Testis (tissue), 3 donors: ENCODE measurements around the gene RNF135. TPM values are rescaled to one million over a fixed set of nuclear protein-coding genes. Genes with fewer than 3 reads are reported as not detected.
"Not testable (repeated sequence)": the region's sequence is repeated elsewhere in the genome, so short reads cannot be mapped to it uniquely, and the experiment has no call there.

Experiments used
- DNase-seq: peaks from one replicate; pipeline ENCODE4 v3.0.0-alpha.2; 2019
- H3K27ac ChIP-seq, 2 donors: fragments of 200-600 bp; sonication (generic); one replicate each; pipeline ENCODE4 v1.5.1; 2019
- H3K27me3 ChIP-seq: fragments of 200-600 bp; sonication (generic); one replicate; pipeline ENCODE4 v1.5.1; 2019
- H3K36me3 ChIP-seq: fragments of 200-600 bp; sonication (generic); one replicate; pipeline ENCODE4 v1.5.1; 2017; ENCODE audit warnings: low read depth; ENCODE audit errors: missing control alignments
- H3K4me1 ChIP-seq: fragments of 200-600 bp; sonication (generic); one replicate; pipeline ENCODE4 v1.5.1; 2019
- H3K4me3 ChIP-seq, 2 donors: fragments of 200-600 bp; sonication (generic); one replicate each; pipeline ENCODE4 v1.5.1; 2017 to 2019
- H3K9me3 ChIP-seq: fragments of 200-600 bp; sonication (generic); one replicate; pipeline ENCODE4 v1.5.1; 2017
- POLR2A ChIP-seq: fragments of 450-650 bp; IDR thresholded peaks from one replicate; pipeline ENCODE4 v1.6.1; 2017; ENCODE audit warnings: antibody characterized with exemption, mild to moderate bottlenecking, moderate library complexity
- WGBS, 2 donors: methylation state at CpG; one replicate each; pipeline ENCODE4 v1.1.5; 2018; 5-methylcytosine and 5-hydroxymethylcytosine counted together
- intact Hi-C: fragments of 100-400 bp; cut with DNase I; formaldehyde crosslinking; loops from one replicate; pipeline ENCODE4 v1.15.1; 2023; ENCODE audit warnings: low total_unique reads
- polyA plus RNA-seq: library from polyadenylated mRNA; stranded (reverse); fragments of 350-450 nt; fragmentation: Illumina TruSeq; extraction: RNeasy Lipid Tissue Mini Kit (QIAGEN cat#74804); gene quantifications from one replicate; pipeline ENCODE4 v1.2.3, GENCODE V29; 2014; ENCODE audit warnings: low read depth, low replicate concordance; ENCODE audit not compliant: insufficient read depth
- total RNA-seq, 2 donors: library from RNA; depleted of rRNA; stranded (reverse); fragments of >200 nt; gene quantifications; one replicate each; pipeline ENCODE4 v1.2.3, GENCODE V29; 2016
- TF ChIP-seq, protein P1 (sequence below), 3 experiments: fragments of 450-650 bp in 2 of 3; fragments of 200-600 bp in 1 of 3; sonication (generic) in 1 of 3; IDR thresholded peaks; one replicate each; pipeline ENCODE4 v1.5.1; 2016 to 2019; ENCODE audit warnings: antibody characterized with exemption in 3 of 3, mild to moderate bottlenecking in 2 of 3, moderate library complexity in 1 of 3

The RNF135 gene
- total and polyA plus RNA-seq, 3 donors from 2014 or later = 12.9 to 24.2 (median 20.6) TPM

GRCh38 chr17:30954046-30954830 lies 16.6 kb upstream of the RNF135 start:
- WGBS, 2 donors = 68 to 76% methylated on average over 6 of the region's 6 CpGs
- no peak for TF ChIP-seq POLR2A
- H3K27me3 ChIP-seq = no peaks in the 10 kb centered on the region

GRCh38 chr17:30956764-30957374 lies 14.0 kb upstream of the RNF135 start:
- Histone ChIP-seq H3K27me3 (no peaks in the 10 kb centered on the region), H3K4me1 (peaks cover 10% of the 10 kb centered on the region), H3K4me3 (no peak overlapping the region), H3K9me3 (no peaks in the 10 kb centered on the region), H3K27ac (peak overlapping the region in 1 of 2 donors; percentile 64), H3K36me3 (no peaks in the 10 kb centered on the region)
- DNase-seq = no peak
- intact Hi-C loops = no loop called here
- 43 to 52% methylated on average over 8 of the region's 8 CpGs for WGBS, 2 donors
- TF ChIP-seq, protein P1, sequence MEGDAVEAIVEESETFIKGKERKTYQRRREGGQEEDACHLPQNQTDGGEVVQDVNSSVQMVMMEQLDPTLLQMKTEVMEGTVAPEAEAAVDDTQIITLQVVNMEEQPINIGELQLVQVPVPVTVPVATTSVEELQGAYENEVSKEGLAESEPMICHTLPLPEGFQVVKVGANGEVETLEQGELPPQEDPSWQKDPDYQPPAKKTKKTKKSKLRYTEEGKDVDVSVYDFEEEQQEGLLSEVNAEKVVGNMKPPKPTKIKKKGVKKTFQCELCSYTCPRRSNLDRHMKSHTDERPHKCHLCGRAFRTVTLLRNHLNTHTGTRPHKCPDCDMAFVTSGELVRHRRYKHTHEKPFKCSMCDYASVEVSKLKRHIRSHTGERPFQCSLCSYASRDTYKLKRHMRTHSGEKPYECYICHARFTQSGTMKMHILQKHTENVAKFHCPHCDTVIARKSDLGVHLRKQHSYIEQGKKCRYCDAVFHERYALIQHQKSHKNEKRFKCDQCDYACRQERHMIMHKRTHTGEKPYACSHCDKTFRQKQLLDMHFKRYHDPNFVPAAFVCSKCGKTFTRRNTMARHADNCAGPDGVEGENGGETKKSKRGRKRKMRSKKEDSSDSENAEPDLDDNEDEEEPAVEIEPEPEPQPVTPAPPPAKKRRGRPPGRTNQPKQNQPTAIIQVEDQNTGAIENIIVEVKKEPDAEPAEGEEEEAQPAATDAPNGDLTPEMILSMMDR (IDR thresholded peaks at IDR 0.05) = no peak
- no peak for TF ChIP-seq POLR2A

More at GRCh38 chr17:30954046-30954830, 16.6 kb upstream of the RNF135 start:
- intact Hi-C loops = no loop called here
- Histone ChIP-seq H3K36me3 (no peaks in the 10 kb centered on the region), H3K4me3 (no peak overlapping the region), H3K9me3 (no peaks in the 10 kb centered on the region), H3K4me1 (peaks cover 10% of the 10 kb centered on the region), H3K27ac (no peak overlapping the region)
- DNase-seq = no peak

GRCh38 chr17:30957741-30958140 lies 13.1 kb upstream of the RNF135 start:
- DNase-seq = no peak
- Histone ChIP-seq H3K9me3 (no peaks in the 10 kb centered on the region), H3K4me1 (peaks cover 10% of the 10 kb centered on the region), H3K27me3 (no peaks in the 10 kb centered on the region), H3K36me3 (no peaks in the 10 kb centered on the region), H3K4me3 (no peak overlapping the region), H3K27ac (no peak overlapping the region)
- WGBS, 2 donors = 95% methylated on average over 6 of the region's 6 CpGs
- intact Hi-C loops = no loop called here
- TF ChIP-seq, protein P1 (IDR thresholded peaks at IDR 0.05) = no peak
- no peak for TF ChIP-seq POLR2A

DNA sequence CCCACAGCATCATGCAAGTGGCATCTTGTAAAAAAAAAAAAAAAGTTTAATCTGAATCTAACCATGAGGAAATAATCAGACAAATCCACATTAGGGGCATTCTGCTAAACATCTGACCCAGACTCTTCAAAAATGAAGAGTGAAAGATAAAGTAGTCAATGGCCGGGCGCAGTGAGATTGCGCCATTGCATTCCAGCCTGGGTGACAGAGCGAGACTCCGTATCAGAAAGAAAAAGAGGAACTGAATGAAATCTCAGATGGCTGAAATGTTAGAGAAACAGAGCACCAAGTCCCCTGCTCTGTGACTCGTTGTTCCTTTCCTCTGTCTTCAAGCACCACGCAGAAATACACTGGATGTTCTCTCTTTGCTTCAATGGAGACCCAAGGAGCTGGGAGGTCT lies 12.7 kb upstream of the RNF135 start:
- Histone ChIP-seq H3K36me3 (no peaks in the 10 kb centered on the region), H3K4me1 (peaks cover 10% of the 10 kb centered on the region), H3K27me3 (no peaks in the 10 kb centered on the region), H3K9me3 (no peaks in the 10 kb centered on the region), H3K27ac (no peak overlapping the region), H3K4me3 (no peak overlapping the region)
- intact Hi-C loops = no loop called here
- WGBS, 2 donors = 88 to 89% methylated on average over 7 of the region's 7 CpGs
- DNase-seq = no peak
- no peak for TF ChIP-seq POLR2A
- TF ChIP-seq, protein P1 (IDR thresholded peaks at IDR 0.05) = no peak

DNA sequence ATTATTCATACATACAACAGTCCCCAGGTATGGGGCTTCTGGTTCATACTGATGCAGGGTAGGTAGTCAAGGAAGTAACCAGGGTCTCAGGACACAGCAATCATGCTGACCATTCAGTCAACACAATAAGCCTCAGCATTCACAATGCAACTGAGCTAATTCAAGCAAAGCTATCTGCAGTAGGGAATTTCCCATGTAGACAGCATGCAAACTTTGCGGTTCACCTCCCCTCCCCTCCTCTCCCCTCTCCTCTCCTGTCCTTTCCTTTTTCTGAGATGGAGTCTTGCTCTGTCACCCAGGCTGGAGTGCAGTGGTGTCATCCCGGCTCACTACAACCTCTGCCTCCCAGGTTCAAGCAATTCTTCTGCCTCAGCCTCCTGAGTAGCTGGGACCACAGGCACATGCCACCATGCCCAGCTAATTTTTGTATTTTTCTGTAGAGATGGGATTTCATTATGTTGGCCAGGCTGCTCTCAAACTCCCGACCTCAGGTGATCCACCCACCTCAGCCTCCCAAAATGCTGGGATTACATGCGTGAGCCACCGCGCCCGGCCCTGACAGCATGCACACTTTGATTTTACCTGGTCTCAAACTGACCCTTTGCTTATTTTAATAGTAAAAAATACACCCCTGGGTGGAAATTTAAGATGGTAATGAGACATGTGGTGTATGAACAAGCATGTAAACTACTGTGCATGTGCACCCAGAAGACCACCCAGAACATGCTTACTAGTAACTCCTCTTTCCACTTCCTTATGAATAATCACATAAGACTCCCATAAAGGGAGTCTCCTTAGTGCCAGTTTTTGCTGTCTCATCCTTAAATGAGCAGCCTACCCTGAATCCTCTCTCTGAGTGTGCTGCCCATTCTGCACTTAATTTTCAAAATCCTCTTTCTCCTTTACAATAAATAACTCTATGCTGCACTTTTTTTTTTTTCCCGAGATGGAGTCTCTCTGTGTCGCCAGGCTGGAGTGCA lies 9.3 kb upstream of the RNF135 start:
- no peaks in the 10 kb centered on the region for H3K36me3 ChIP-seq
- peaks cover 5% of the 10 kb centered on the region for H3K4me1 ChIP-seq
- no peak overlapping the region for H3K4me3 ChIP-seq
- intact Hi-C loops = no loop called here
- DNase-seq = no peak
- no peaks in the 10 kb centered on the region for H3K27me3 ChIP-seq
- no peak for TF ChIP-seq POLR2A
- TF ChIP-seq, protein P1 (IDR thresholded peaks at IDR 0.05) = no peak
- no peaks in the 10 kb centered on the region for H3K9me3 ChIP-seq
- H3K27ac ChIP-seq = no peak overlapping the region
- 85 to 91% methylated on average over 9 of the region's 9 CpGs for WGBS, 2 donors

DNA sequence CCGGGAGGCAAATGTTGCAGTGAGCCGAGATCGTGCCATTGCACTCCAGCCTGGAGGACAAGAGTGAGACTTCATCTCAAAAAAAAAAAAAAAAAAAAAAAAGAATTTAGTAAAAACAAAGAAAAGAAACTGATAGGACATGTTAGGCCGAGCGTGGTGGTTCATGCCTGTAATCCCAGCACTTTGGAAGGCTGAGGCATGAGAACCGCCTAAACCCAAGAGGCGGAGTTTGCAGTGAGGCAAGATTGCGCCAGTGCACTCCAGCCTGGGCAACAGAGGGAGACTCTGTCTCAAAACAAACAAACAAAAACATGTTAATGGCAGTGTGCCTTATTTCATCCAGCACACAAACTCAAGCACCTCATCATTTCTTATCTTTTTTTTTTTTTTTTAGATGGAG lies 6.5 kb upstream of the RNF135 start:
- DNase-seq, intact Hi-C loops: not testable (repeated sequence)
- WGBS, 2 donors = 91 to 94% methylated on average over 8 of the region's 8 CpGs

More for the DNA sequence above, 6.5 kb upstream of the RNF135 start:
- not testable (repeated sequence) for H3K9me3 ChIP-seq, H3K36me3 ChIP-seq, H3K4me1 ChIP-seq, H3K27me3 ChIP-seq, H3K4me3 ChIP-seq, H3K27ac ChIP-seq
